ENCODE data around the gene NUP153. TPM values are rescaled to one million over a fixed set of nuclear protein-coding genes. Genes with fewer than 3 reads are reported as not detected.
A peak's percentile ranks its signal among the peaks of the same experiment; 100 is the strongest.

The NUP153 gene
- polyA plus RNA-seq, 1 of the 3 experiments (the other 2 are of a cell fraction) = 10.5 TPM

DNA sequence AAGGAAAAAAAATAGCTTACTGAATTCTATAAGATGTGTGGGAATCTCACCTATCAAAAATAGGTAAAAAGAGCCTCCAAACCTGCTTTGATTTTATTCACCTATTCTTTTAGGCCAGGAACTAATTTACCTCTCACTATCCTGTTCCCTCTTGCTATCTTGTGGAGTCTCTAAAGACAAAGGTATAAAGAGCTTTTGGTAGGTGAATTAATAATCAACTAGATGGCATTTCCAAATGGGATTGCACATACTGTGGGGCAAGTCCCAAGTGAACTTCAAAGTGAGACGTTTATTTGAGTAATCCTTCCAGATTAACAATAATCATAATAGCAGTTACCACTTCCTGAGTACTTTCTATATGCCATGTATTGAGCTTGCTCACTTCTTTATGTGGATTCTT is 103.8 kb downstream of the NUP153 start:
- no peak for TF ChIP-seq TCF12 (IDR thresholded peaks at IDR 0.05)
- no peak for TF ChIP-seq TAF1 (IDR thresholded peaks at IDR 0.05; ENCODE audit: borderline replicate concordance, low read depth, low read length)
- TF ChIP-seq, protein P1, sequence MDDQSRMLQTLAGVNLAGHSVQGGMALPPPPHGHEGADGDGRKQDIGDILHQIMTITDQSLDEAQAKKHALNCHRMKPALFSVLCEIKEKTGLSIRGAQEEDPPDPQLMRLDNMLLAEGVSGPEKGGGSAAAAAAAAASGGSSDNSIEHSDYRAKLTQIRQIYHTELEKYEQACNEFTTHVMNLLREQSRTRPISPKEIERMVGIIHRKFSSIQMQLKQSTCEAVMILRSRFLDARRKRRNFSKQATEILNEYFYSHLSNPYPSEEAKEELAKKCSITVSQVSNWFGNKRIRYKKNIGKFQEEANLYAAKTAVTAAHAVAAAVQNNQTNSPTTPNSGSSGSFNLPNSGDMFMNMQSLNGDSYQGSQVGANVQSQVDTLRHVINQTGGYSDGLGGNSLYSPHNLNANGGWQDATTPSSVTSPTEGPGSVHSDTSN (IDR thresholded peaks at IDR 0.05) = no peak
- no peak for TF ChIP-seq RCOR1 (IDR thresholded peaks at IDR 0.05; ENCODE audit: low read length)
- TF ChIP-seq MXI1 (IDR thresholded peaks at IDR 0.05; ENCODE audit: low read depth, low read length) = no peak
- no peak for TF ChIP-seq RFX5 (IDR thresholded peaks at IDR 0.05; ENCODE audit: low read length)
- TF ChIP-seq, protein P2, sequence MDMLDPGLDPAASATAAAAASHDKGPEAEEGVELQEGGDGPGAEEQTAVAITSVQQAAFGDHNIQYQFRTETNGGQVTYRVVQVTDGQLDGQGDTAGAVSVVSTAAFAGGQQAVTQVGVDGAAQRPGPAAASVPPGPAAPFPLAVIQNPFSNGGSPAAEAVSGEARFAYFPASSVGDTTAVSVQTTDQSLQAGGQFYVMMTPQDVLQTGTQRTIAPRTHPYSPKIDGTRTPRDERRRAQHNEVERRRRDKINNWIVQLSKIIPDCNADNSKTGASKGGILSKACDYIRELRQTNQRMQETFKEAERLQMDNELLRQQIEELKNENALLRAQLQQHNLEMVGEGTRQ (IDR thresholded peaks at IDR 0.05; ENCODE audit: borderline replicate concordance, low read depth, low read length) = no peak
- TF ChIP-seq POLR2AphosphoS5 (IDR thresholded peaks at IDR 0.05; ENCODE audit: low read depth, low read length) = no peak
- no peak for TF ChIP-seq SIN3A (IDR thresholded peaks at IDR 0.05; ENCODE audit: borderline replicate concordance, low read depth, low read length)
- TF ChIP-seq, protein P3, sequence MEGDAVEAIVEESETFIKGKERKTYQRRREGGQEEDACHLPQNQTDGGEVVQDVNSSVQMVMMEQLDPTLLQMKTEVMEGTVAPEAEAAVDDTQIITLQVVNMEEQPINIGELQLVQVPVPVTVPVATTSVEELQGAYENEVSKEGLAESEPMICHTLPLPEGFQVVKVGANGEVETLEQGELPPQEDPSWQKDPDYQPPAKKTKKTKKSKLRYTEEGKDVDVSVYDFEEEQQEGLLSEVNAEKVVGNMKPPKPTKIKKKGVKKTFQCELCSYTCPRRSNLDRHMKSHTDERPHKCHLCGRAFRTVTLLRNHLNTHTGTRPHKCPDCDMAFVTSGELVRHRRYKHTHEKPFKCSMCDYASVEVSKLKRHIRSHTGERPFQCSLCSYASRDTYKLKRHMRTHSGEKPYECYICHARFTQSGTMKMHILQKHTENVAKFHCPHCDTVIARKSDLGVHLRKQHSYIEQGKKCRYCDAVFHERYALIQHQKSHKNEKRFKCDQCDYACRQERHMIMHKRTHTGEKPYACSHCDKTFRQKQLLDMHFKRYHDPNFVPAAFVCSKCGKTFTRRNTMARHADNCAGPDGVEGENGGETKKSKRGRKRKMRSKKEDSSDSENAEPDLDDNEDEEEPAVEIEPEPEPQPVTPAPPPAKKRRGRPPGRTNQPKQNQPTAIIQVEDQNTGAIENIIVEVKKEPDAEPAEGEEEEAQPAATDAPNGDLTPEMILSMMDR (IDR thresholded peaks at IDR 0.05) = no peak
- TF ChIP-seq, protein P4, sequence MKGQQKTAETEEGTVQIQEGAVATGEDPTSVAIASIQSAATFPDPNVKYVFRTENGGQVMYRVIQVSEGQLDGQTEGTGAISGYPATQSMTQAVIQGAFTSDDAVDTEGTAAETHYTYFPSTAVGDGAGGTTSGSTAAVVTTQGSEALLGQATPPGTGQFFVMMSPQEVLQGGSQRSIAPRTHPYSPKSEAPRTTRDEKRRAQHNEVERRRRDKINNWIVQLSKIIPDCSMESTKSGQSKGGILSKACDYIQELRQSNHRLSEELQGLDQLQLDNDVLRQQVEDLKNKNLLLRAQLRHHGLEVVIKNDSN (IDR thresholded peaks at IDR 0.05; ENCODE audit: borderline replicate concordance, low read depth) = no peak
- peaks cover 21 to 31% of the 10 kb centered on the region in 2 experiments for H3K36me3 ChIP-seq (replicated peaks in 1 of 2; ENCODE audit: control insufficient read depth in 1 of 2, insufficient read depth in 2 of 2, low read length in 1 of 2)
- no peak overlapping the region for H3K9ac ChIP-seq
- H3K79me2 ChIP-seq (ENCODE audit: insufficient read depth) = peaks cover 17% of the 10 kb centered on the region; the same call in 1 of the 2 replicates
- H3K4me1 ChIP-seq (ENCODE audit: control insufficient read depth in 1 of 2, insufficient read depth in 2 of 2, low read depth in 1 of 2, low read length in 1 of 2) = peaks cover 7 to 9% of the 10 kb centered on the region in 2 experiments; a peak in 3 of 4 replicates
- WGBS (ENCODE audit: low lambda C conversion rate) = 27% methylated on average over 1 of the region's 1 CpG
- H3K4me3 ChIP-seq (ENCODE audit: low read depth in 2 of 2, low read length in 1 of 2) = no peak overlapping the region
- ChIA-PET CTCF (interaction anchor here (0.9 kb wide), 1 partner anchor 19 kb away, joined by 4 read pairs; no protein-coding TSS in a partner anchor), POLR2A (no interaction called here)
- H2AFZ ChIP-seq (ENCODE audit: low read depth) = no peak overlapping the region
- no peaks in the 10 kb centered on the region for H3K9me3 ChIP-seq
- H4K20me1 ChIP-seq (ENCODE audit: insufficient read depth) = no peaks in the 10 kb centered on the region
- no peaks in the 10 kb centered on the region for H3K27me3 ChIP-seq (ENCODE audit: insufficient read depth)
- H3K4me2 ChIP-seq = no peak overlapping the region
- no peak overlapping the region for H3K27ac ChIP-seq (ENCODE audit: low read depth in 2 of 2, low read length in 1 of 2)
- H3K9me2 ChIP-seq = no peaks in the 10 kb centered on the region
- peaks cover 18% of the 10 kb centered on the region for H3F3A ChIP-seq (replicated peaks; ENCODE audit: insufficient read depth)
- DNase-seq = no peak

DNA sequence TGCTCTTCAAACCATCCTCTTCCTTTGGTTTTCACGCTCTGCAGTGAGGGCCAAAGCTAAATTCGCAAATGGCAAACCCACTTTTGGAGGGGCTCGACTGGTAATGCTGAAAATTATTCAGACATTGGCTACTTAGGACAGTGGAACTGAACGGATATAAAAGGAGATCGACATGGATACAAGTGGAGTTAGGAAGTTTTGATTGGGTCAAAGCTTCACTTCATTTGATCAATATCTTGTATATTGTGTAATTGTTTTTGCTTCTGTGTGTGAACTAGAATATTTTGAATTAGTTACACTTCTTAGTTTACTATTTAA is 105.4 kb downstream of the NUP153 start:
- H3K27ac ChIP-seq (ENCODE audit: low read depth in 2 of 2, low read length in 1 of 2) = no peak overlapping the region
- TF ChIP-seq ELF1 (IDR thresholded peaks at IDR 0.05) (no peak), RAD21 (IDR thresholded peaks at IDR 0.05; ENCODE audit: low read length) (no peak), MEF2A (IDR thresholded peaks at IDR 0.05; ENCODE audit: borderline replicate concordance, low read depth) (no peak), SMC3 (IDR thresholded peaks at IDR 0.05; ENCODE audit: low read depth, low read length) (no peak), GATA2 (CRISPR knock-in tag; IDR thresholded peaks at IDR 0.05) (no peak), RXRA (IDR thresholded peaks at IDR 0.05; ENCODE audit: borderline replicate concordance, low read depth) (no peak), RFX5 (IDR thresholded peaks at IDR 0.05; ENCODE audit: low read length) (no peak), FOSL2 (IDR thresholded peaks at IDR 0.05; ENCODE audit: borderline replicate concordance, low read depth) (no peak)
- DNase-seq = peak; percentile 18
- H3K36me3 ChIP-seq (replicated peaks in 1 of 2; ENCODE audit: control insufficient read depth in 1 of 2, insufficient read depth in 2 of 2, low read length in 1 of 2) = peaks cover 19 to 21% of the 10 kb centered on the region in 2 experiments
- peaks cover 17% of the 10 kb centered on the region; the same call in 1 of the 2 replicates for H3K79me2 ChIP-seq (ENCODE audit: insufficient read depth)
- H4K20me1 ChIP-seq (ENCODE audit: insufficient read depth) = no peaks in the 10 kb centered on the region
- POLR2A ChIA-PET = interaction anchor here (0.9 kb wide), 1 partner anchor 105 kb away, joined by 3 read pairs; no protein-coding TSS in a partner anchor
- peaks cover 7 to 9% of the 10 kb centered on the region in 2 experiments; a peak in 3 of 4 replicates for H3K4me1 ChIP-seq (ENCODE audit: control insufficient read depth in 1 of 2, insufficient read depth in 2 of 2, low read depth in 1 of 2, low read length in 1 of 2)
- H3K9me2 ChIP-seq = no peaks in the 10 kb centered on the region
- H3F3A ChIP-seq (replicated peaks; ENCODE audit: insufficient read depth) = peaks cover 18% of the 10 kb centered on the region
- peak overlapping the region; percentile 69 for H3K4me2 ChIP-seq
- H3K27me3 ChIP-seq (ENCODE audit: insufficient read depth) = no peaks in the 10 kb centered on the region
- H3K9ac ChIP-seq = peak overlapping the region; percentile 79; the same call in 1 of the 2 replicates
- 20% methylated on average over 5 of the region's 5 CpGs for WGBS (ENCODE audit: low lambda C conversion rate)
- peak overlapping the region; percentile 91 to 92 for H3K4me3 ChIP-seq (ENCODE audit: low read depth in 2 of 2, low read length in 1 of 2)
- CTCF ChIA-PET = interaction anchor here (0.9 to 2.3 kb wide), 2 partner anchors 17 to 203 kb away, joined by 4 to 15 read pairs; no protein-coding TSS in a partner anchor
- no peaks in the 10 kb centered on the region for H3K9me3 ChIP-seq
- peak overlapping the region; percentile 100; the same call in 1 of the 2 replicates for H2AFZ ChIP-seq (ENCODE audit: low read depth)

All from SK-N-SH (cell line).